ENCODE results near the gene HIVEP3. TPM values are rescaled to one million over a fixed set of nuclear protein-coding genes. Genes with fewer than 3 reads are reported as not detected.

HIVEP3 gene
- total and polyA plus RNA-seq, 2 of the 13 experiments (the other 11 are each of a cell fraction or from before 2014, with no cell fraction given), result 0.05 TPM; not detected in 1

GRCh38 chr1:41710980-41711379 is 207.7 kb downstream of the HIVEP3 start (continued):
- TF ChIP-seq E2F2 (CRISPR knock-in tag; IDR thresholded peaks at IDR 0.05; ENCODE audit: borderline replicate concordance) (no peak), KDM4B (CRISPR knock-in tag; IDR thresholded peaks at IDR 0.05) (no peak), KLF15 (CRISPR knock-in tag; IDR thresholded peaks at IDR 0.05; ENCODE audit: borderline replicate concordance) (no peak), FOXM1 (CRISPR knock-in tag; IDR thresholded peaks at IDR 0.05) (no peak), ZNF644 (CRISPR knock-in tag; IDR thresholded peaks at IDR 0.05; ENCODE audit: low read depth) (no peak), ZNF563 (CRISPR knock-in tag; IDR thresholded peaks at IDR 0.05) (no peak), SCMH1 (CRISPR knock-in tag; IDR thresholded peaks at IDR 0.05; ENCODE audit: borderline replicate concordance) (no peak), ZNF547 (CRISPR knock-in tag; IDR thresholded peaks at IDR 0.05) (no peak)

GRCh38 chr1:41709873-41710272 is 208.8 kb downstream of the HIVEP3 start:
- Histone ChIP-seq H3K36me3 (replicated peaks in 1 of 2; ENCODE audit: control insufficient read depth in 1 of 2, insufficient read depth in 2 of 2, low read length in 2 of 2) (no peaks in the 10 kb centered on the region), H2AFZ (ENCODE audit: low read length) (no peak overlapping the region), H3K9ac (ENCODE audit: insufficient read depth, low read depth, low read length) (no peak overlapping the region), H3K4me3 (replicated peaks in 1 of 3; ENCODE audit: insufficient read depth in 1 of 3, low read depth in 2 of 3, low read length in 3 of 3) (no peak overlapping the region), H3K27me3 (ENCODE audit: control insufficient read depth in 1 of 2, insufficient read depth in 2 of 2, low read length in 2 of 2) (peaks cover 7 to 43% of the 10 kb centered on the region in 2 experiments; a peak in 3 of 5 replicates), H4K20me1 (ENCODE audit: insufficient read depth, low read length) (no peaks in the 10 kb centered on the region), H3K27ac (ENCODE audit: extremely low read length, insufficient read depth, low read length) (no peak overlapping the region), H3K4me1 (ENCODE audit: insufficient read depth, low read length) (no peaks in the 10 kb centered on the region), H3K9me3 (ENCODE audit: low read length) (no peaks in the 10 kb centered on the region), H3K79me2 (ENCODE audit: insufficient read depth, low read length) (no peaks in the 10 kb centered on the region), H3K4me2 (ENCODE audit: low read depth, low read length) (no peak overlapping the region)
- POLR2A ChIA-PET, result no interaction called here
- WGBS (ENCODE audit: low lambda C conversion rate), result 20% methylated on average over 3 of the region's 4 CpGs
- CTCF ChIA-PET (ENCODE audit: low intra/inter-chr PET ratio, low total read pairs), result no interaction called here
- FAIRE-seq (no peak), ATAC-seq (no peak), DNase-seq (ENCODE audit: low spot score) (no peak)
- in situ Hi-C loops (cut with HindIII; ENCODE audit: extremely low pct_ligation_motif_present, low pct_unique_long_range_greater_than_20kb) (no loop called here), intact Hi-C loops (cut with micrococcal nuclease; ENCODE audit: unreplicated experiment) (no loop called here)
- no TSS peak for BruUV-seq (replicated peaks)
- TF ChIP-seq ZNF292 (CRISPR knock-in tag; IDR thresholded peaks at IDR 0.05; ENCODE audit: borderline replicate concordance, low read depth) (no peak), RBM39 (IDR thresholded peaks at IDR 0.05; ENCODE audit: low read depth, low read length, poor library complexity, severe bottlenecking) (no peak), ARID3A (IDR thresholded peaks at IDR 0.05; ENCODE audit: low read depth, low read length) (no peak), ZNF414 (CRISPR knock-in tag; IDR thresholded peaks at IDR 0.05) (no peak), STAT5B (CRISPR knock-in tag; IDR thresholded peaks at IDR 0.05) (no peak), ZNF280B (CRISPR knock-in tag; IDR thresholded peaks at IDR 0.05; ENCODE audit: borderline replicate concordance) (no peak), MYPOP (CRISPR knock-in tag; IDR thresholded peaks at IDR 0.05) (no peak), U2AF1 (optimal IDR thresholded peaks at IDR 0.05; ENCODE audit: low read depth, low read length) (no peak), NAIF1 (CRISPR knock-in tag; IDR thresholded peaks at IDR 0.05; ENCODE audit: borderline replicate concordance) (no peak), SP2 (CRISPR knock-in tag; IDR thresholded peaks at IDR 0.05) (no peak)

All from HepG2 (cell line).